Rectal smooth muscle tissue (tissue), 1 donor: ENCODE results near the gene GPR137.

ENCODE experiments used
- H3K27ac ChIP-seq: one replicate; pipeline ENCODE4 v1.7.0; 2013; ENCODE audit warnings: low read depth, low read length, inconsistent platforms
- H3K27me3 ChIP-seq: one replicate; pipeline ENCODE4 v1.7.0; 2013; ENCODE audit warnings: low read length; ENCODE audit not compliant: control insufficient read depth, insufficient read depth
- H3K36me3 ChIP-seq: one replicate; pipeline ENCODE4 v1.7.0; 2013; ENCODE audit warnings: low read length; ENCODE audit not compliant: control insufficient read depth, insufficient read depth
- H3K4me1 ChIP-seq: one replicate; pipeline ENCODE4 v1.7.0; 2013; ENCODE audit warnings: low read length; ENCODE audit not compliant: control insufficient read depth, insufficient read depth
- H3K4me3 ChIP-seq: one replicate; pipeline ENCODE4 v1.7.0; 2013; ENCODE audit warnings: low read length
- H3K9ac ChIP-seq: one replicate; pipeline ENCODE4 v1.7.0; 2013; ENCODE audit warnings: low read length

The GPR137 gene

GRCh38 chr11:64284962-64285884 is at the start of gene GPR137:
Gene GPR137, plus strand, starts transcription at chr11:64285848. Its CDS starts 677 bp downstream, at chr11:64286525.
- H3K9ac ChIP-seq: peak within 1 kb of the TSS; percentile 53
- peaks cover 2% of the 10 kb centered on the region for H3K36me3 ChIP-seq
- H3K4me3 ChIP-seq: peak within 1 kb of the TSS; percentile 84
- peak within 1 kb of the TSS; percentile 84 for H3K27ac ChIP-seq
- H3K27me3 ChIP-seq: no peaks in the 10 kb centered on the region
- H3K4me1 ChIP-seq: peaks cover 13% of the 10 kb centered on the region

GRCh38 chr11:64237484-64237951 is 48.1 kb upstream of the GPR137 start:
- Histone ChIP-seq H3K27me3 (no peaks in the 10 kb centered on the region), H3K4me3 (no peak overlapping the region), H3K36me3 (peaks cover 3% of the 10 kb centered on the region), H3K9ac (no peak overlapping the region), H3K27ac (no peak overlapping the region), H3K4me1 (peaks cover 19% of the 10 kb centered on the region)

GRCh38 chr11:64238076-64238475 is 47.6 kb upstream of the GPR137 start:
- H3K27ac ChIP-seq: no peak overlapping the region
- no peak overlapping the region for H3K4me3 ChIP-seq
- H3K36me3 ChIP-seq: peaks cover 3% of the 10 kb centered on the region
- H3K27me3 ChIP-seq: no peaks in the 10 kb centered on the region
- H3K9ac ChIP-seq: no peak overlapping the region
- H3K4me1 ChIP-seq: peaks cover 19% of the 10 kb centered on the region

DNA sequence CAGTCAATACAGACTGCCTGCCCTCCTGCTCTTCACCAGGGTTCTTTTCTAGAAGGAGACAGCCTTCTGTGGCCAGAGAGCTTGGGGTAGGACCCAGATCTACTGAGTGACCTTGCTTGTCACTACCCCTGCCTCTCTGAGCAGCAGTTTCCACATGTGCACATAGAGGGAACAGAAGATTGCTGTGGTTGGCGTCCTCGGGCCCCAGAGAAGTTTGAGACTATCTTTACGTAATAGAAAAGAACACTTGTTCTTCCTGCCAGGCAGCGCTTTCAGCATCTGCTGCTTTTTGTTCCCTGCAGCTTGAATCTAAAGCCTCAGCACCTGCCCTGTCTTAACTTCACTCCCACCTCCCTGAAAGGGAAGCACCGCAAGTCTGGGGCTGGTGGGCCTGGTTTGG is 46.6 kb upstream of the GPR137 start:
- H3K36me3 ChIP-seq: peaks cover 6% of the 10 kb centered on the region
- H3K4me3 ChIP-seq: no peak overlapping the region
- H3K4me1 ChIP-seq: peaks cover 12% of the 10 kb centered on the region
- H3K9ac ChIP-seq: no peak overlapping the region
- H3K27me3 ChIP-seq: no peaks in the 10 kb centered on the region
- H3K27ac ChIP-seq: no peak overlapping the region

GRCh38 chr11:64239662-64240434 is 45.8 kb upstream of the GPR137 start:
- peak overlapping the region; percentile 100 for H3K27ac ChIP-seq

GRCh38 chr11:64240435-64241240 is 45.0 kb upstream of the GPR137 start, which contains the start of gene FKBP2:
Gene FKBP2, plus strand, starts transcription at chr11:64241095. Its CDS starts 1,293 bp downstream, at chr11:64242388.
- Histone ChIP-seq H3K36me3 (peaks cover 6% of the 10 kb centered on the region), H3K4me1 (peaks cover 6% of the 10 kb centered on the region), H3K9ac (peak within 1 kb of the TSS; percentile 90), H3K27me3 (no peaks in the 10 kb centered on the region), H3K4me3 (peak within 1 kb of the TSS; percentile 79), H3K27ac (peak within 1 kb of the TSS; percentile 100)

More at GRCh38 chr11:64239662-64240434, 45.8 kb upstream of the GPR137 start:
- Histone ChIP-seq H3K27me3 (no peaks in the 10 kb centered on the region), H3K9ac (peak overlapping the region; percentile 90), H3K36me3 (peaks cover 6% of the 10 kb centered on the region), H3K4me3 (peak overlapping the region; percentile 79), H3K4me1 (peaks cover 12% of the 10 kb centered on the region)

DNA sequence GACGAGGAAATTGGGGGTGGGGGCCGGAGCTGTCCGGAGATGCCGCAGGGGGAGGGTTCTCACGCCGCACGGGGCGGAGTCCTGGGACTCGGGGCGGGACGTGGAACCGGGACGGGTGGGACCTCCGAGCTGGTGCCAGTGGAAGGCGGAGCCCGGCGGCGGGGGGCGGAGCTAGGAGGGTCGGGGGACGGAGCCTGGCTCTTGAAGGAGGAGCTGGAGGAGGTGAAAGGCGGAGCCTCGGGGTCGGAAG is 44.5 kb upstream of the GPR137 start:
- Histone ChIP-seq H3K27me3 (no peaks in the 10 kb centered on the region), H3K9ac (peak overlapping the region; percentile 33), H3K27ac (peak overlapping the region; percentile 100), H3K4me3 (peak overlapping the region; percentile 73), H3K36me3 (peaks cover 6% of the 10 kb centered on the region), H3K4me1 (peaks cover 6% of the 10 kb centered on the region)

DNA sequence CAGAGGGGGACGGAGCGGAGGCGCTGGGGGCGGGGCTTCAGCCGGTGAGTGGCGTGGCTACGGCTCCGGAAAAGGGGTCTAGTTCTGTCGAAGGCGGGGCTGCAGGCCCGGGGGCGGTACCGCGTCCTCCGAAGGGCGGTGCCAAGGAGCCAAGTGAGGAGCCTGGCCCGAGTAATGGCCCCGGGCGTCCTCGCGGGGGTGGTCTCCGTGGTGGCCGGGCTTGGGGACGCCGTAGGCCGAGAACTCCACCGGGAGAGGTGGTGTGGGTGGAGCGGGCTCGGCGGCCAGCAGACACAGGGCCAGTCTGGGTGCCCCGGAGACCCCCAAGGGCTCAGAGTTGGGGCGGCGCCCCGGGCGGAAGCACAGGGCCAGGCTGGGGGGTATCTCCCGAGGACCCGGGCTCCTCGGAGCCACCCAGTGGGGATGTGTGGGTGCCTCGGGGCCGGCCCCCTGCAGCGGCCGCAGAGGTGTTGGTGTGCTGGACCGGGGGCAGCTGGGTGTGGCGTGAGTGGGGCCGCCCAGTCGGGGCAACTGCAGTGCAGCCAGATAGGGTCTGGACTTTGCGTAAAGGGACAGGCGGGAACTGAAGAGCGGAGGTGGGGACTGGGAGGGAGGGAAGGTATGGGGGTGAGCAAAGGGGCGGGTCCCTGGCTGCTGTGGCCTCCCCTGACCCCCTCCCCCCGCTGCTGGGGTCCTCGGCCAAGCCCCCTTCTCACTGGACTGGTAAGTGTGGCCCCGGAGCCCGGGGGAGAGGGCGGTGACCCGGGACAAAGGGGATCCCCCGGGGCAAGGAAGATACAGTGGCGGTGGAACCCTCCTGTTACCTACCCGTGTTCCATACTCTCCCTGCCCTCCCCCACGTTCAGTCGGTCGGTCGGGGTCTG is 43.9 kb upstream of the GPR137 start:
- H3K36me3 ChIP-seq: peaks cover 6% of the 10 kb centered on the region
- no peaks in the 10 kb centered on the region for H3K27me3 ChIP-seq
- peaks cover 6% of the 10 kb centered on the region for H3K4me1 ChIP-seq
- H3K9ac ChIP-seq: peak overlapping the region; percentile 51
- H3K4me3 ChIP-seq: peak overlapping the region; percentile 72
- peak overlapping the region; percentile 89 for H3K27ac ChIP-seq

DNA sequence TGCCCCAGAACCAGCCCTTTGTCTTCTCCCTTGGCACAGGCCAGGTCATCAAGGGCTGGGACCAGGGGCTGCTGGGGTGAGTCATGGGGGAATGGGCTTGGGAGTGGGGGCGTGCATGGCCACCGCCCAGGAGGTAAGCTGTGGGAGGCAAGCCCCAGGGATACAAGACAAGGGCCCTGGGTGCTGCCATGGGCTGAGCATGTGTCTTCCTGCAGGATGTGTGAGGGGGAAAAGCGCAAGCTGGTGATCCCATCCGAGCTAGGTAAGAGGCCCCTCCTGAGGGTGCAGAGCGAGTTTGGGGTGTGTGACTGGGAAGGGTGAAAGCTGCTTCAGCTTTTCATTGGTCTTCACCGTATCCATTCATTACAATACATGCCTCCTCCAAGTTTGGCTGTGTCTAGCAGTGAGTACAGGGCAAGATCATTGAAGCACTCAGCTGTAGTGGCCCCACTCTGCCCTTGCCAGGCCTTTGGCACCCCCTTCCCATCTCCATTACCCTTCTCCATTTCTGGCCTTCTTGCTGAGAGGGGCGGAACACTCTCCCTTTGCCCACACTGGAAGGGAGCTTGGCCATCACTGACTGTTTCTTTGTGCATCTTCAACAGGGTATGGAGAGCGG is 42.3 kb upstream of the GPR137 start:
- Histone ChIP-seq H3K36me3 (peaks cover 3% of the 10 kb centered on the region), H3K27ac (no peak overlapping the region), H3K9ac (no peak overlapping the region), H3K4me3 (no peak overlapping the region), H3K4me1 (peaks cover 12% of the 10 kb centered on the region), H3K27me3 (no peaks in the 10 kb centered on the region)

DNA sequence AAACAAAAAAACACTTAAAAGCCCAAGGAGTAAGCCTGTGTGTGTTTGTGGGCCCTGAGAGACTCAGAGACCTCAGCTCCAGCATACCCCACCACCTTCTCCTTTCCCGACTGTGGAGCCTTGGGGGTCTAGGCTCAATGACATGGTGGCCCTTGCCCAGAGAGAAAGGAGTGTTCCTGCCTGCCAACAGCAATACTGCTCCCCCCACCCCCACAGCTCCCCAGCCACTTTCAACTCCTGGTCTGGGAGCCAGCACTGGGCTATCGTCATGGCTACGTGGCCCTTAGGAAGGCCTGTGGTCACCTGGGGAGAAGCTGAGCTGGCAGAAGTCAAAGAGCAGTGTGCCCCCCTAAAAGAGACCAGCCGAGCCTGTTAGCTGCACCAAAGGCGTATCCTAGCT is 41.5 kb upstream of the GPR137 start:
- Histone ChIP-seq H3K4me1 (peaks cover 12% of the 10 kb centered on the region), H3K9ac (no peak overlapping the region), H3K4me3 (no peak overlapping the region), H3K27me3 (no peaks in the 10 kb centered on the region), H3K27ac (no peak overlapping the region), H3K36me3 (peaks cover 3% of the 10 kb centered on the region)

DNA sequence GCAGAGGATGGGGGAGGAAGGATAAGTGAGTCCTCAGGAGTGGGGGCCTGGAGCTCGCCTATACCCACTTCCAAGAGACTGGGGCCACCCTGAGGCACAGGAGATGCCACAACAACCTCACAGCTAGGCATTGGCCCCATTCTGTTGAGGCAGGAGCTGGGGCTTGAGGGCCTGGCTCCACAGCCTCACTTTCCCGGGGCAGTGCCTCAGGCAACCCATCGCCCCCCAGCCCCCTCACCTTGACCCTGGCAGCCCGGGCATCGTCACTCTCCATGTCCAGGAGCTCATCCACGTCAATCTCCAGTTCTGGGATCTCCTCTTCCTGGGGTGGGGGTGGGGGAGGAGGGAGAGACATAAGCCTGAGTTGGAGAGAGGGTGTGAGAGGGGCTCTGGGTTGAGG is 40.7 kb upstream of the GPR137 start:
- H3K27me3 ChIP-seq: no peaks in the 10 kb centered on the region
- peaks cover 3% of the 10 kb centered on the region for H3K36me3 ChIP-seq
- H3K9ac ChIP-seq: no peak overlapping the region
- H3K4me1 ChIP-seq: peaks cover 12% of the 10 kb centered on the region
- peak overlapping the region; percentile 69 for H3K27ac ChIP-seq
- H3K4me3 ChIP-seq: peak overlapping the region; percentile 68
